NCI-H345 treated with DMSO at 0.1 percent for 48 hours (cell line): ENCODE results near the gene COX19.

ENCODE experiments used
- DNase-seq: peaks from one replicate; lab custom pipeline; 2025; ENCODE audit not compliant: unreplicated experiment; lab: John Stamatoyannopoulos, UW

Gene COX19

GRCh38 chr7:992709-993607, 17.6 kb upstream of the COX19 start:
- DNase-seq: peak; percentile 87

GRCh38 chr7:991729-992656, 16.6 kb upstream of the COX19 start:
- no peak for DNase-seq

GRCh38 chr7:990933-991728, 15.8 kb upstream of the COX19 start:
- DNase-seq: no peak

- no peak for DNase-seq
Observed at GRCh38 chr7:990352-990932, 15.1 kb upstream of the COX19 start.

GRCh38 chr7:988963-989529, 13.7 kb upstream of the COX19 start:
- DNase-seq: no peak

- DNase-seq: no peak
Observed at GRCh38 chr7:988426-988911, 13.1 kb upstream of the COX19 start.

GRCh38 chr7:987909-988308, 12.6 kb upstream of the COX19 start:
- DNase-seq: no peak

GRCh38 chr7:986766-987751, 11.7 kb upstream of the COX19 start:
- no peak for DNase-seq

GRCh38 chr7:985915-986741, 10.8 kb upstream of the COX19 start:
- no peak for DNase-seq

GRCh38 chr7:985127-985416, 9.7 kb upstream of the COX19 start:
- DNase-seq: no peak

- DNase-seq: no peak
Observed at GRCh38 chr7:984361-985126, 9.2 kb upstream of the COX19 start.

- DNase-seq: no peak
Observed at GRCh38 chr7:983616-984071, 8.3 kb upstream of the COX19 start.

- DNase-seq: no peak
Observed at GRCh38 chr7:983004-983615, 7.8 kb upstream of the COX19 start, which contains the start of gene CYP2W1. TSS of gene CYP2W1 (plus strand) at chr7:983181. CDS start at chr7:983212, 31 bp downstream.

- DNase-seq: no peak
Observed at GRCh38 chr7:982511-983003, 7.2 kb upstream of the COX19 start.

GRCh38 chr7:981793-982510, 6.6 kb upstream of the COX19 start:
- DNase-seq: no peak

GRCh38 chr7:979886-980571, 4.7 kb upstream of the COX19 start:
- DNase-seq: no peak
